Measurements from ENCODE around the gene CAMK1D. TPM values are rescaled to one million over a fixed set of nuclear protein-coding genes. Genes with fewer than 3 reads are reported as not detected.

CAMK1D gene
- total RNA-seq, 3 donors from 2014 or later, result 4.4 to 17.3 (median 5.2) TPM

GRCh38 chr10:12564173-12564572 is 214.8 kb downstream of the CAMK1D start:
- Histone ChIP-seq H3K27me3 (no peaks in the 10 kb centered on the region), H3K4me1 (no peaks in the 10 kb centered on the region), H3K9me3 (no peaks in the 10 kb centered on the region), H3K36me3 (no peaks in the 10 kb centered on the region), H3K27ac (no peak overlapping the region), H3K4me3 (no peak overlapping the region)
- DNase-seq (ENCODE audit: low spot score in 2 of 2), result no peak
- no peak for TF ChIP-seq POLR2AphosphoS5 (IDR thresholded peaks at IDR 0.05)
- TF ChIP-seq, protein P1, sequence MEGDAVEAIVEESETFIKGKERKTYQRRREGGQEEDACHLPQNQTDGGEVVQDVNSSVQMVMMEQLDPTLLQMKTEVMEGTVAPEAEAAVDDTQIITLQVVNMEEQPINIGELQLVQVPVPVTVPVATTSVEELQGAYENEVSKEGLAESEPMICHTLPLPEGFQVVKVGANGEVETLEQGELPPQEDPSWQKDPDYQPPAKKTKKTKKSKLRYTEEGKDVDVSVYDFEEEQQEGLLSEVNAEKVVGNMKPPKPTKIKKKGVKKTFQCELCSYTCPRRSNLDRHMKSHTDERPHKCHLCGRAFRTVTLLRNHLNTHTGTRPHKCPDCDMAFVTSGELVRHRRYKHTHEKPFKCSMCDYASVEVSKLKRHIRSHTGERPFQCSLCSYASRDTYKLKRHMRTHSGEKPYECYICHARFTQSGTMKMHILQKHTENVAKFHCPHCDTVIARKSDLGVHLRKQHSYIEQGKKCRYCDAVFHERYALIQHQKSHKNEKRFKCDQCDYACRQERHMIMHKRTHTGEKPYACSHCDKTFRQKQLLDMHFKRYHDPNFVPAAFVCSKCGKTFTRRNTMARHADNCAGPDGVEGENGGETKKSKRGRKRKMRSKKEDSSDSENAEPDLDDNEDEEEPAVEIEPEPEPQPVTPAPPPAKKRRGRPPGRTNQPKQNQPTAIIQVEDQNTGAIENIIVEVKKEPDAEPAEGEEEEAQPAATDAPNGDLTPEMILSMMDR (IDR thresholded peaks at IDR 0.05), result no peak
- no peak for TF ChIP-seq POLR2A (IDR thresholded peaks at IDR 0.05)
- intact Hi-C loops (cut with DNase I; ENCODE audit: low total_unique reads), result no loop called here

DNA sequence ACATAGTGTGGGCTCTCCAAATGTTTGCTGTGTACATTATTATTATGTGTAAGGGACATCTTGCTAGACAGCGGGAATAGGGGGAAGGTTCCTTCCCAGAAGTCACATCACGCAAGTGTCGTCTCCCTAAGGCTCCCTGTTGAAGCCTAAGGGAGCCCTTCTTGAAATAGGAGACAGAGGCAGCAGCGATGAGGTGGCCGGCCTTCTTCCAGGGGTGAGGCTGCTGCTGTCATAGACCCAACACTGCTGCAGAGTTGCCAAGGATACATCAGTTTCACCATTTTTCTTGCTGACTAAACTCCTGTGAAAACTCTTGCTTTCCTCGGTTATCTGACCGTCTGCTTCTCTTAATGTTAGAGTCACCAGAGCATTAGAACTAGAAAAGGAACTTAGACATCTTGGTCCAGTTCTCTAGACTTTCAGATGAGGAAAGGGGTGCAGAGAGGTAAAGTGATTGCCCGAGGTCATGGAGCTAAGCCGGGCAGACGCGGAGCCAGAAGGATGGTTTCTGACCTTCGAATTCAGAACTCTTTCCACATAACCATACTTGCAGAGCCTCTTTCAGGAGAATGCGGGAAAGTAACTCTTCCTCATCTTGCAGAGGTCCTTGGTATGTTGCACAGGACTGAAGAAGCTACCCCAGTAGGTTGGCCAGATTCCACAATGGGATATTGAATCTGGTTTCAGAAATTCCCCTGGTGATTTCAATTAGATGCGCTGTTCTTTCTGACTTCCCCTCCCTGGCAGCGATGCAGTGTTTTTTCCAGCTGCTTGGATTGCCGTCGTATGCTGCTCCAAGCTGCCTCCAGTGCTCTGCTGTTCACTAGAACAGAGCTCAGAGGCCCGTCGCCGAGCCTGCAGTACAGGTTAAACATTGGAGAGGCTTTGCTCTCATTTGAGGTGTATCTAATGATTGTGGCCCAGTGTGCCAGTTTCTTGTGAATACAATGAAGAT is 217.1 kb downstream of the CAMK1D start:
- DNase-seq (ENCODE audit: low spot score in 2 of 2), result no peak
- Histone ChIP-seq H3K27ac (no peak overlapping the region), H3K9me3 (no peaks in the 10 kb centered on the region), H3K4me1 (no peaks in the 10 kb centered on the region), H3K36me3 (no peaks in the 10 kb centered on the region), H3K27me3 (no peaks in the 10 kb centered on the region), H3K4me3 (no peak overlapping the region)
- intact Hi-C loops (cut with DNase I; ENCODE audit: low total_unique reads), result no loop called here
- TF ChIP-seq POLR2AphosphoS5 (IDR thresholded peaks at IDR 0.05) (no peak), POLR2A (IDR thresholded peaks at IDR 0.05) (no peak)
- TF ChIP-seq, protein P1 (IDR thresholded peaks at IDR 0.05), result no peak

- Histone ChIP-seq H3K4me1 (no peaks in the 10 kb centered on the region), H3K27me3 (no peaks in the 10 kb centered on the region), H3K9me3 (no peaks in the 10 kb centered on the region), H3K36me3 (no peaks in the 10 kb centered on the region), H3K4me3 (no peak overlapping the region), H3K27ac (no peak overlapping the region)
- DNase-seq (ENCODE audit: low spot score in 2 of 2), result no peak
- TF ChIP-seq, protein P1 (IDR thresholded peaks at IDR 0.05), result no peak
- TF ChIP-seq POLR2AphosphoS5 (IDR thresholded peaks at IDR 0.05), result no peak
- no peak for TF ChIP-seq POLR2A (IDR thresholded peaks at IDR 0.05)
- intact Hi-C loops (cut with DNase I; ENCODE audit: low total_unique reads), result no loop called here
Measured at GRCh38 chr10:12568391-12569009, 219.2 kb downstream of the CAMK1D start.

DNA sequence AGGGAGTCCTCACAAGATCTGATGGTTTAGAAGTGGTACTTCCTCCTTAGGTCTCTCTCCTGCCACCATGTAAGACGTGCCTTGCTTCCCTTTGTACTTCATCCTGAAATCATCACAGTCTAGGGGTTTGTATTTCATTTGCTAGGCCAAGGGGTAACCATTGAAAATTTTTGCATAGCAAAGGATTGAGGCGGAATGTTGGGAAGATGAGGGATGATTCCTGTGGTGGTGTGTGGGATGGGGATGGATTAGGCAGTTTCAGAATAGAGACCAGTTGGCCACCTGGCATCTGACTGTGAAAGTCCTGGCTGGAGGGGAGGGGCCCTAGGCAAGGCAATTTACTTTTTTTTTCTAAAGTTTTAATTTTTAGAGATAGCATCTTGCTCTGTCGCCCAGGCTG is 222.9 kb downstream of the CAMK1D start:
- intact Hi-C loops (cut with DNase I; ENCODE audit: low total_unique reads), result no loop called here
- Histone ChIP-seq H3K4me3 (no peak overlapping the region), H3K27ac (no peak overlapping the region), H3K27me3 (no peaks in the 10 kb centered on the region), H3K9me3 (peaks cover 0 to 7% of the 10 kb centered on the region in 2 donors), H3K4me1 (no peaks in the 10 kb centered on the region), H3K36me3 (no peaks in the 10 kb centered on the region)
- no peak for TF ChIP-seq POLR2AphosphoS5 (IDR thresholded peaks at IDR 0.05)
- TF ChIP-seq, protein P1 (IDR thresholded peaks at IDR 0.05), result no peak
- no peak for TF ChIP-seq POLR2A (IDR thresholded peaks at IDR 0.05)
- DNase-seq (ENCODE audit: low spot score in 2 of 2), result no peak

GRCh38 chr10:12577610-12578009 is 228.3 kb downstream of the CAMK1D start:
- H3K4me3 ChIP-seq, result no peak overlapping the region
- DNase-seq (ENCODE audit: low spot score in 2 of 2), result no peak
- TF ChIP-seq, protein P1 (IDR thresholded peaks at IDR 0.05), result no peak
- TF ChIP-seq POLR2AphosphoS5 (IDR thresholded peaks at IDR 0.05) (no peak), POLR2A (IDR thresholded peaks at IDR 0.05) (no peak)

More at GRCh38 chr10:12577610-12578009, 228.3 kb downstream of the CAMK1D start:
- H3K36me3 ChIP-seq, result no peaks in the 10 kb centered on the region
- no peak overlapping the region for H3K27ac ChIP-seq
- intact Hi-C loops (cut with DNase I; ENCODE audit: low total_unique reads), result no loop called here
- no peaks in the 10 kb centered on the region for H3K27me3 ChIP-seq
- no peaks in the 10 kb centered on the region for H3K4me1 ChIP-seq
- peaks cover 0 to 7% of the 10 kb centered on the region in 2 donors for H3K9me3 ChIP-seq

Measured in breast epithelium (tissue), 4 donors.